PFSK-1 (cell line): ENCODE results near the gene UGT2B7.

ENCODE experiments used
- FOXP2 ChIP-seq: optimal IDR thresholded peaks from 2 replicates; pipeline ENCODE3; 2011; ENCODE audit warnings: borderline replicate concordance, control low read depth, inconsistent platforms; ENCODE audit not compliant: insufficient read depth; ENCODE audit errors: extremely low read length, extremely low read depth
- POLR2AphosphoS5 ChIP-seq: IDR thresholded peaks from 2 replicates; pipeline ENCODE4 v1.6.1; 2012; ENCODE audit warnings: low read depth, mild to moderate bottlenecking, control low read depth, low read length, moderate library complexity
- SIN3A ChIP-seq: IDR thresholded peaks from 2 replicates; pipeline ENCODE4 v1.6.1; 2012; ENCODE audit warnings: mild to moderate bottlenecking, low read length, moderate library complexity, borderline replicate concordance; ENCODE audit not compliant: insufficient read depth
- TAF1 ChIP-seq: IDR thresholded peaks from 2 replicates; pipeline ENCODE4 v1.6.1; 2012; ENCODE audit warnings: low read length, control low read depth, borderline replicate concordance; ENCODE audit not compliant: insufficient read depth
- TF ChIP-seq, protein P1 (sequence below), 2 experiments: IDR thresholded peaks; 2 replicates each; pipeline versions ENCODE4 v1.6.1 to v1.8.0; 2011 to 2012; ENCODE audit warnings: low read depth in 2 of 2, low read length in 2 of 2, control low read depth in 1 of 2, inconsistent platforms in 1 of 2, mild to moderate bottlenecking in 1 of 2, moderate library complexity in 1 of 2; ENCODE audit not compliant: insufficient read depth in 1 of 2

The UGT2B7 gene

DNA sequence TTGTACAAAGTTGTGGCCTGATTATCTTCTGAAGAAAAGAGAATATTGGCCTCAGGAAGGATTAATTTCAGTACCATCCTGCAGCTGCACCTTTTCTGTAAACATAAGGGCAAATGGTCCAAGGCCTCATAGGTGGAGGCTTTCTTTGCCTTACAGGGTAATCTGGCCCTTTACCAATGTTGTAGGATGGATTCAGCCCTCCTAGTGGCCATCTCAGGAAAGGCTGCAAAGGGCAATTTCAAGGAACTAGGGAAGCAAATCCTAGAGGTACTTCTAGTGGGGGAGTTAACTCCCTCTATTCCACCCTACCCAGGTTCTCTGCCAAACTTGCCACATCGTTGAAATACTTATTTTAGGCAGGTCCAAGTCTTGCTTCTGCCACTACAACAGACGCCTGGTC lies 60.6 kb downstream of the UGT2B7 start:
- TF ChIP-seq POLR2AphosphoS5 (no peak), TAF1 (no peak), SIN3A (no peak), FOXP2 (no peak)
- TF ChIP-seq, protein P1, sequence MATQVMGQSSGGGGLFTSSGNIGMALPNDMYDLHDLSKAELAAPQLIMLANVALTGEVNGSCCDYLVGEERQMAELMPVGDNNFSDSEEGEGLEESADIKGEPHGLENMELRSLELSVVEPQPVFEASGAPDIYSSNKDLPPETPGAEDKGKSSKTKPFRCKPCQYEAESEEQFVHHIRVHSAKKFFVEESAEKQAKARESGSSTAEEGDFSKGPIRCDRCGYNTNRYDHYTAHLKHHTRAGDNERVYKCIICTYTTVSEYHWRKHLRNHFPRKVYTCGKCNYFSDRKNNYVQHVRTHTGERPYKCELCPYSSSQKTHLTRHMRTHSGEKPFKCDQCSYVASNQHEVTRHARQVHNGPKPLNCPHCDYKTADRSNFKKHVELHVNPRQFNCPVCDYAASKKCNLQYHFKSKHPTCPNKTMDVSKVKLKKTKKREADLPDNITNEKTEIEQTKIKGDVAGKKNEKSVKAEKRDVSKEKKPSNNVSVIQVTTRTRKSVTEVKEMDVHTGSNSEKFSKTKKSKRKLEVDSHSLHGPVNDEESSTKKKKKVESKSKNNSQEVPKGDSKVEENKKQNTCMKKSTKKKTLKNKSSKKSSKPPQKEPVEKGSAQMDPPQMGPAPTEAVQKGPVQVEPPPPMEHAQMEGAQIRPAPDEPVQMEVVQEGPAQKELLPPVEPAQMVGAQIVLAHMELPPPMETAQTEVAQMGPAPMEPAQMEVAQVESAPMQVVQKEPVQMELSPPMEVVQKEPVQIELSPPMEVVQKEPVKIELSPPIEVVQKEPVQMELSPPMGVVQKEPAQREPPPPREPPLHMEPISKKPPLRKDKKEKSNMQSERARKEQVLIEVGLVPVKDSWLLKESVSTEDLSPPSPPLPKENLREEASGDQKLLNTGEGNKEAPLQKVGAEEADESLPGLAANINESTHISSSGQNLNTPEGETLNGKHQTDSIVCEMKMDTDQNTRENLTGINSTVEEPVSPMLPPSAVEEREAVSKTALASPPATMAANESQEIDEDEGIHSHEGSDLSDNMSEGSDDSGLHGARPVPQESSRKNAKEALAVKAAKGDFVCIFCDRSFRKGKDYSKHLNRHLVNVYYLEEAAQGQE (IDR thresholded peaks at IDR 0.05; ENCODE audit: insufficient read depth in 1 of 2, low read depth in 2 of 2, low read length in 2 of 2), result no peak
